Osteoblast (primary cell): ENCODE data around the gene MAPK9. TPM values are rescaled to one million over a fixed set of nuclear protein-coding genes. Genes with fewer than 3 reads are reported as not detected.

Experiments used
- DNase-seq: peaks from one replicate; pipeline ENCODE4 v3.0.0; 2011; ENCODE audit warnings: low spot score, mixed read lengths; ENCODE audit not compliant: insufficient read length; ENCODE audit errors: missing footprints
- H2AFZ ChIP-seq: 2 replicates; pipeline ENCODE4 v1.6.0; 2011; ENCODE audit warnings: mild to moderate bottlenecking, low read length
- H3K27ac ChIP-seq: 2 replicates; pipeline ENCODE4 v1.5.1; 2011; ENCODE audit warnings: mild to moderate bottlenecking, low read depth, low read length, moderate library complexity
- H3K27me3 ChIP-seq: 2 replicates; pipeline ENCODE4 v1.6.0; 2012; ENCODE audit warnings: mild to moderate bottlenecking, control low read depth, inconsistent platforms, low read length, moderate library complexity; ENCODE audit not compliant: insufficient read depth
- H3K36me3 ChIP-seq: 2 replicates; pipeline ENCODE4 v1.5.1; 2011; ENCODE audit warnings: mild to moderate bottlenecking, low read length, control low read depth, moderate library complexity; ENCODE audit not compliant: insufficient read depth
- H3K4me1 ChIP-seq: 2 replicates; pipeline ENCODE4 v1.5.1; 2011; ENCODE audit warnings: mild to moderate bottlenecking, low read length, control low read depth, moderate library complexity; ENCODE audit not compliant: insufficient read depth
- H3K4me2 ChIP-seq: 2 replicates; pipeline ENCODE4 v1.6.0; 2011; ENCODE audit warnings: mild to moderate bottlenecking, low read length; ENCODE audit not compliant: insufficient read depth
- H3K4me3 ChIP-seq: fragments of 200-600 bp; sonication (generic); 3 replicates; pipeline ENCODE4 v1.5.1; 2012; ENCODE audit warnings: mild to moderate bottlenecking, low read length, inconsistent platforms; ENCODE audit not compliant: insufficient read depth
- H3K79me2 ChIP-seq: 2 replicates; pipeline ENCODE4 v1.6.0; 2012; ENCODE audit warnings: mild to moderate bottlenecking, low read length, control low read depth, inconsistent platforms; ENCODE audit not compliant: insufficient read depth
- H3K9me3 ChIP-seq: 2 replicates; pipeline ENCODE4 v1.5.1; 2011; ENCODE audit warnings: low read depth, low read length, control low read depth
- H4K20me1 ChIP-seq: 2 replicates; pipeline ENCODE4 v1.6.0; 2012; ENCODE audit warnings: mild to moderate bottlenecking, low read length, control low read depth; ENCODE audit not compliant: insufficient read depth
- CTCF ChIP-seq: IDR thresholded peaks from 2 replicates; pipeline ENCODE4 v1.5.1; 2011; ENCODE audit warnings: mild to moderate bottlenecking, low read depth, low read length, moderate library complexity; ENCODE audit errors: extremely low read depth
- total RNA-seq: library from RNA; depleted of rRNA; stranded (reverse); fragments of >200 nt; gene quantifications from 2 replicates; pipeline ENCODE4 v1.2.3, GENCODE V29; 2012

MAPK9 gene
- total RNA-seq, 1 donor = 31.8 TPM

GRCh38 chr5:180235077-180235476 lies 56.8 kb downstream of the MAPK9 start:
- H3K9me3 ChIP-seq = no peaks in the 10 kb centered on the region
- no peaks in the 10 kb centered on the region for H3K27me3 ChIP-seq
- H3K36me3 ChIP-seq = peaks cover 32% of the 10 kb centered on the region
- no peak overlapping the region for H3K4me3 ChIP-seq
- no peak overlapping the region for H3K27ac ChIP-seq
- H3K79me2 ChIP-seq = no peaks in the 10 kb centered on the region
- no peak for TF ChIP-seq CTCF
- H2AFZ ChIP-seq = no peak overlapping the region
- no peak for DNase-seq
- no peak overlapping the region for H3K4me2 ChIP-seq
- H4K20me1 ChIP-seq = no peaks in the 10 kb centered on the region
- H3K4me1 ChIP-seq = no peaks in the 10 kb centered on the region

GRCh38 chr5:180234271-180234670 lies 57.6 kb downstream of the MAPK9 start:
- Histone ChIP-seq H3K79me2 (no peaks in the 10 kb centered on the region), H3K4me1 (no peaks in the 10 kb centered on the region), H3K9me3 (no peaks in the 10 kb centered on the region), H4K20me1 (no peaks in the 10 kb centered on the region), H3K36me3 (peaks cover 30% of the 10 kb centered on the region), H3K27ac (peak overlapping the region; percentile 25), H2AFZ (no peak overlapping the region), H3K4me2 (no peak overlapping the region), H3K4me3 (no peak overlapping the region), H3K27me3 (no peaks in the 10 kb centered on the region)
- DNase-seq = no peak
- no peak for TF ChIP-seq CTCF

GRCh38 chr5:180233729-180234128 lies 58.2 kb downstream of the MAPK9 start:
- no peak overlapping the region for H2AFZ ChIP-seq
- no peak for TF ChIP-seq CTCF
- no peaks in the 10 kb centered on the region for H3K4me1 ChIP-seq
- H3K4me3 ChIP-seq = no peak overlapping the region
- no peak for DNase-seq
- no peaks in the 10 kb centered on the region for H3K9me3 ChIP-seq
- H4K20me1 ChIP-seq = no peaks in the 10 kb centered on the region
- H3K27me3 ChIP-seq = no peaks in the 10 kb centered on the region
- peak overlapping the region; percentile 25 for H3K27ac ChIP-seq
- H3K79me2 ChIP-seq = no peaks in the 10 kb centered on the region
- peaks cover 26% of the 10 kb centered on the region for H3K36me3 ChIP-seq
- H3K4me2 ChIP-seq = no peak overlapping the region

- no peak overlapping the region for H3K4me2 ChIP-seq
- no peaks in the 10 kb centered on the region for H4K20me1 ChIP-seq
- H3K27ac ChIP-seq = no peak overlapping the region
- H3K4me1 ChIP-seq = no peaks in the 10 kb centered on the region
- H3K79me2 ChIP-seq = no peaks in the 10 kb centered on the region
- no peak for TF ChIP-seq CTCF
- no peak for DNase-seq
- no peak overlapping the region for H2AFZ ChIP-seq
- peaks cover 15% of the 10 kb centered on the region for H3K36me3 ChIP-seq
- H3K4me3 ChIP-seq = no peak overlapping the region
- no peaks in the 10 kb centered on the region for H3K27me3 ChIP-seq
- H3K9me3 ChIP-seq = no peaks in the 10 kb centered on the region
Observed at GRCh38 chr5:180230017-180230416, 61.9 kb downstream of the MAPK9 start.
